ENCODE measurements around the gene INPP5D.

Gene INPP5D

DNA sequence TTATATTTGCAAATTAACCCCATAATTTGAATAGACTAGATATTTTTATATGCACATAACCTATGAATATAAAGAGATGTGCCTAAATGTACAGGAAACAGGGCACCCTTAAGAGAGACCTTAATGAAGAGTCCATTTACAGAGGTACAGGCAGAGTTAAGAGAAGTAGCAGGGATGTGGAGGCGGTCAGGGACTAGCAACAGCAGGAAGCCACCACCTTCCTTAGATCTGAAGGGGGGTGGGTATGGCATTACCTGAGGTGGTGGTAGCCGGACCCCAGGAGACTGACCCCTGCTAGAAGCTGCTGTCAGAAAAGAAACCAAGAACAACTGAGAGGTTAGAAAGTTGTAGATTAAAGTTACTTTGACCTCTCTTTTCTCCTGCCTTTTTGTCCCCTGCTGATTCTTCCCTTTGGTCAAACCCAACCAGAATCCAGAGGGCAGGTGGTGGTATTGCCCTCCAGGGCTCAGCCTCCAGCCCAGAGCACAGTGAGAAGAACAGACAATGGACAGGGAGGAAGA lies 166.4 kb downstream of the INPP5D start:
- Histone ChIP-seq H3K36me3 (no peaks in the 10 kb centered on the region), H3K9me3 (ENCODE audit: severe bottlenecking) (peaks cover 2% of the 10 kb centered on the region), H3K27ac (no peak overlapping the region), H3K4me3 (ENCODE audit: low read depth, low read length) (no peak overlapping the region), H3K27me3 (ENCODE audit: insufficient read depth, low read depth, severe bottlenecking) (no peaks in the 10 kb centered on the region)
- DNase-seq, result no peak
- TF ChIP-seq, protein P1, sequence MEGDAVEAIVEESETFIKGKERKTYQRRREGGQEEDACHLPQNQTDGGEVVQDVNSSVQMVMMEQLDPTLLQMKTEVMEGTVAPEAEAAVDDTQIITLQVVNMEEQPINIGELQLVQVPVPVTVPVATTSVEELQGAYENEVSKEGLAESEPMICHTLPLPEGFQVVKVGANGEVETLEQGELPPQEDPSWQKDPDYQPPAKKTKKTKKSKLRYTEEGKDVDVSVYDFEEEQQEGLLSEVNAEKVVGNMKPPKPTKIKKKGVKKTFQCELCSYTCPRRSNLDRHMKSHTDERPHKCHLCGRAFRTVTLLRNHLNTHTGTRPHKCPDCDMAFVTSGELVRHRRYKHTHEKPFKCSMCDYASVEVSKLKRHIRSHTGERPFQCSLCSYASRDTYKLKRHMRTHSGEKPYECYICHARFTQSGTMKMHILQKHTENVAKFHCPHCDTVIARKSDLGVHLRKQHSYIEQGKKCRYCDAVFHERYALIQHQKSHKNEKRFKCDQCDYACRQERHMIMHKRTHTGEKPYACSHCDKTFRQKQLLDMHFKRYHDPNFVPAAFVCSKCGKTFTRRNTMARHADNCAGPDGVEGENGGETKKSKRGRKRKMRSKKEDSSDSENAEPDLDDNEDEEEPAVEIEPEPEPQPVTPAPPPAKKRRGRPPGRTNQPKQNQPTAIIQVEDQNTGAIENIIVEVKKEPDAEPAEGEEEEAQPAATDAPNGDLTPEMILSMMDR (IDR thresholded peaks at IDR 0.05; ENCODE audit: low read depth, low read length), result no peak

DNA sequence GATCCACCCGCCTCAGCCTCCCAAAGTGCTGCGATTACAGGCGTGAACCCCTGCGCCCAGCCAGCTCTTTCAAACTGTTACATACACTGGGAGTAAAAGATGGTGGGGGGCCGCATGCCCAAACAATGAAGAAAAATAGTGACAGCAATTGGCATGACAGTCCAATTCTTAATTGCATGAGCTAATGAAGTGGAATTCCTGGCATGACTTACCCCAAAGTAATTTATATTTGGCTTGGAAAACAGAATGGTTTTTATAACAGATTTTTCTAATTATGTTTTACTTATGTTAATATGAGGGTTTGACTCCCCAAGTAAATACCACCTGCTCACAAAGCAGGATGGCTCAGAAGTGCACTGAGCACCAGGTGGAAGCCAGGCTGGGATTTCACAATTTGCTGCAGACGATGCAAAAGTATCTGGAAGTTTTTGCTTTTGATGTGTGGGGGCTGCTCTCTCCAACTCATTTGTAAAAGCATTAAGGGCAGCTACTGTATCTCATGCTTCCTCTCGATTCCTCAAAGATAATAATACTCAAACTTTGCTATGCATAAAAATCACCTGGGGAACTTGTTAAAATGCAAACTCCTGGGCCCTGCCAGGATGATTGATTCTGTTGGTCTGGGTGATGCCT lies 167.3 kb downstream of the INPP5D start:
- TF ChIP-seq, protein P1 (IDR thresholded peaks at IDR 0.05; ENCODE audit: low read depth, low read length), result no peak
- H3K27ac ChIP-seq, result no peak overlapping the region
- no peak for DNase-seq

DNA sequence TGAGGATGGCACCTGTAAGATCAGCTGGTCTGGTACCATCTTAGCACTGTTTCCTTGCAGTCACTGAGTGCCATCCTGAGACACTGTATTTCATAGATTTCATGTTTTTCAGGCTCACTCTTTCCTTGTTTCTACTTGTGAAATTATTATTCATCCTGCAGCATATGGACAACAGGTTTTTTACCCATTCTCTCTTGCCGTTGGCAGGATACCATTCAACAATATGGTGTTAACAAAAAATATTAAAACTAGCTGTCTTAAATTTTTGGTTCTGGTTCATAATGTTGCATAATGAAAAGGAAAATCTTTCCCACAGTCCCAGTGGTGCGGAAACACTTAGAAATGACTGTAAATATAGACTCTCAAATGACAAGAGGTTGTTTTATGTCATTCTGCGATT lies 168.2 kb downstream of the INPP5D start:
- Histone ChIP-seq H3K27me3 (ENCODE audit: insufficient read depth, low read depth, severe bottlenecking) (no peaks in the 10 kb centered on the region), H3K9me3 (ENCODE audit: severe bottlenecking) (peaks cover 2% of the 10 kb centered on the region), H3K36me3 (no peaks in the 10 kb centered on the region), H3K4me3 (ENCODE audit: low read depth, low read length) (no peak overlapping the region), H3K27ac (no peak overlapping the region)
- TF ChIP-seq, protein P1 (IDR thresholded peaks at IDR 0.05; ENCODE audit: low read depth, low read length), result no peak
- no peak for DNase-seq

More for the DNA sequence above, 167.3 kb downstream of the INPP5D start:
- Histone ChIP-seq H3K36me3 (no peaks in the 10 kb centered on the region), H3K27me3 (ENCODE audit: insufficient read depth, low read depth, severe bottlenecking) (no peaks in the 10 kb centered on the region), H3K4me3 (ENCODE audit: low read depth, low read length) (no peak overlapping the region), H3K9me3 (ENCODE audit: severe bottlenecking) (peaks cover 2% of the 10 kb centered on the region)

DNA sequence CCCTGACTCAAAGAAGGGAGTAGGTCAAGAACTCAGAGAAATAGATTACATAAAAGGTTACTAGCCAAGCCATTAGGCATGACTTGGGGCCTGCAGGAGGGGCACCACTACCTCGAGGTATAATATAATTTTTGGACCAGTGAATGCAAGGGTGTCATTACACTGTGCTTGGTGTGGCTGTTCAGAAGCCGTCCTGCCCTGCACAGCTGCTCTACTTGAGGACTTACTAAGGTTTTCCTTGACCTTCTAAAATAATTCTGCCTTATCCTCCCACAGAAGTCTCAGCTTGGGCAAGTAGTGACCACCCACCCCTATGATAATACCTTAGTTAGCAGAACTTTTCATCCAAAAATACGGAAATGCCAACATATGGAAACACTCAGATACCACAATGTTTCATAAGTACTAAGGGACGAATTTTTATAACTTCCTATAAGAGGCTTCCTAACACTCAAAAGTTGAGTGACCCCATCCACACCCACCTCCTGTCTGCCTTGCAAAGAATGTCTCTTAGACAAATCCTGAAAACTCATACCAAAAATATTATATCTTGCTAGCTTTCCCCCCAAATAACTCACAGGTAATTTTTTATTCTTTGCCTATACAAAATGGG lies 173.6 kb downstream of the INPP5D start:
- no peak overlapping the region for H3K4me3 ChIP-seq (ENCODE audit: low read depth, low read length)
- H3K27ac ChIP-seq, result no peak overlapping the region
- no peaks in the 10 kb centered on the region for H3K9me3 ChIP-seq (ENCODE audit: severe bottlenecking)
- no peaks in the 10 kb centered on the region for H3K27me3 ChIP-seq (ENCODE audit: insufficient read depth, low read depth, severe bottlenecking)
- no peaks in the 10 kb centered on the region for H3K36me3 ChIP-seq
- TF ChIP-seq, protein P1 (IDR thresholded peaks at IDR 0.05; ENCODE audit: low read depth, low read length), result no peak
- DNase-seq, result no peak

DNA sequence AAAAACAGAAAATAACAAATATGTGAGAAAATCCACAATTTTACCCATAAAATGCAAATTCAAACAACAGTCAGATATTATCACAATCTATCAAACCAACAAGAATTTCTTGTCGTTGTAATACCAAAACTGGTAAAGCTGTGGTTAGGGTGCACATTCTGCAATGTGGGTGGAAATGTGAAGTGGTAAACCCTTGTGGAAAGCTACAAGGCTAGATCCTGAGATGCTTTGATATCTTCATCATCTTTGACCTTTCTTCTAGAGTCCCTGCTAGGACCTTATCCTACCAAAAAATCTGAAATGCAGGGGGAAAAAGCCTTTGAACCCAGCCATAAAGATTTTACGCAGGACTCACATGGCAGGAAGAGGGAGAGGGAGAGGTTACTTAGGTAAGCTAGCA lies 174.1 kb downstream of the INPP5D start:
- H3K27ac ChIP-seq, result no peak overlapping the region
- H3K4me3 ChIP-seq (ENCODE audit: low read depth, low read length), result no peak overlapping the region
- DNase-seq, result no peak
- TF ChIP-seq, protein P1 (IDR thresholded peaks at IDR 0.05; ENCODE audit: low read depth, low read length), result no peak
- no peaks in the 10 kb centered on the region for H3K9me3 ChIP-seq (ENCODE audit: severe bottlenecking)
- H3K27me3 ChIP-seq (ENCODE audit: insufficient read depth, low read depth, severe bottlenecking), result no peaks in the 10 kb centered on the region
- H3K36me3 ChIP-seq, result no peaks in the 10 kb centered on the region

All from WERI-Rb-1 (cell line).